Aorta (tissue), 5 donors: Measurements from ENCODE around the gene EMC6. TPM values are rescaled to one million over a fixed set of nuclear protein-coding genes. Genes with fewer than 3 reads are reported as not detected.
A peak's percentile ranks its signal among the peaks of the same experiment; 100 is the strongest.
"Not testable (repeated sequence)": the region's sequence is repeated elsewhere in the genome, so short reads cannot be mapped to it uniquely, and the experiment has no call there.

Experiments used
- ATAC-seq: fragments of 200-7000 bp; cut with Tn5 transposase; one replicate; pipeline ENCODE4 v1.9.1; 2022; ENCODE audit warnings: moderate library complexity; ENCODE audit not compliant: low FRiP score
- DNase-seq, 2 donors: peaks; one replicate each; pipeline ENCODE4 v3.0.0-alpha.2; 2020
- H3K27ac ChIP-seq, 2 donors: one replicate each; pipeline ENCODE4 v1.5.1; 2013; ENCODE audit warnings: low read length in 2 of 2, mild to moderate bottlenecking in 2 of 2, moderate library complexity in 2 of 2, control low read depth in 1 of 2, inconsistent platforms in 1 of 2, low read depth in 1 of 2
- H3K27me3 ChIP-seq, 2 donors: one replicate each; pipeline ENCODE4 v1.6.1; 2013; ENCODE audit warnings: control low read depth in 1 of 2, low read length in 1 of 2, mild to moderate bottlenecking in 1 of 2, moderate library complexity in 1 of 2; ENCODE audit not compliant: insufficient read depth in 2 of 2, control insufficient read depth in 1 of 2
- H3K36me3 ChIP-seq, 2 donors: one replicate each; pipeline ENCODE4 v1.6.1; 2013; ENCODE audit warnings: control low read depth in 1 of 2, low read length in 1 of 2, mild to moderate bottlenecking in 1 of 2; ENCODE audit not compliant: insufficient read depth in 2 of 2, control insufficient read depth in 1 of 2
- H3K4me1 ChIP-seq, 2 donors: one replicate each; pipeline ENCODE4 v1.6.1; 2013; ENCODE audit warnings: low read length in 2 of 2, control low read depth in 1 of 2, mild to moderate bottlenecking in 1 of 2, moderate library complexity in 1 of 2; ENCODE audit not compliant: insufficient read depth in 2 of 2, control insufficient read depth in 1 of 2
- H3K4me3 ChIP-seq, 2 donors: one replicate each; pipeline ENCODE4 v1.5.1; 2013; ENCODE audit warnings: low read length in 2 of 2, control low read depth in 1 of 2, mild to moderate bottlenecking in 1 of 2
- H3K9me3 ChIP-seq: one replicate; pipeline ENCODE4 v1.6.1; 2013; ENCODE audit warnings: mild to moderate bottlenecking, low read length; ENCODE audit not compliant: control insufficient read depth
- WGBS, 2 donors: extraction: QIAGEN DNeasy Blood & Tissue Kit; methylation state at CpG; one replicate each; pipeline ENCODE4 v1.1.7; 2013; 5-methylcytosine and 5-hydroxymethylcytosine counted together
- intact Hi-C, 2 donors: fragments of 100-400 bp; cut with DNase I; formaldehyde crosslinking; loops; one replicate each; pipeline versions ENCODE4 v1.14.2 to v1.15.0; 2022
- polyA plus RNA-seq, 2 donors: library from polyadenylated mRNA; stranded (reverse); fragments of 200-250 nt; gene quantifications; one replicate each; pipeline ENCODE4 v1.2.3, GENCODE V29; 2013
- total RNA-seq, 2 donors: library from RNA; stranded (reverse); fragmentation: NEBNext Ultra II Directional; extraction: Animal tissue kit (Norgen Biotek cat#: 25700); gene quantifications; one replicate each; pipeline ENCODE4 v1.2.1, GENCODE V29; 2021
- donor health status: healthy with polysubstance abuse.
- donor health status: Bipolar disorder and iron deficiency.
- donor health status: DM: no; HTN: no; CAD: no.
- donor health status: DM: no; HTN: no; CAD: no.
- donor health status: DM: yes; HTN: yes; CAD: no.

Gene EMC6
- total and polyA plus RNA-seq, 4 donors = 19.2 to 48.5 (median 29.4) TPM

- no peak for DNase-seq
- H3K27me3 ChIP-seq = no peaks in the 10 kb centered on the region
- H3K36me3 ChIP-seq = no peaks in the 10 kb centered on the region
- H3K4me1 ChIP-seq = no peaks in the 10 kb centered on the region
- peaks cover 3% of the 10 kb centered on the region for H3K9me3 ChIP-seq
- H3K4me3 ChIP-seq = no peak overlapping the region
- no peak for ATAC-seq
- 64 to 68% methylated on average over 4 of the region's 4 CpGs for WGBS, 2 donors
- H3K27ac ChIP-seq = no peak overlapping the region
- intact Hi-C loops = no loop called here
These were observed 24.5 kb downstream of the EMC6 start for GRCh38 chr17:3693141-3693540.

DNA sequence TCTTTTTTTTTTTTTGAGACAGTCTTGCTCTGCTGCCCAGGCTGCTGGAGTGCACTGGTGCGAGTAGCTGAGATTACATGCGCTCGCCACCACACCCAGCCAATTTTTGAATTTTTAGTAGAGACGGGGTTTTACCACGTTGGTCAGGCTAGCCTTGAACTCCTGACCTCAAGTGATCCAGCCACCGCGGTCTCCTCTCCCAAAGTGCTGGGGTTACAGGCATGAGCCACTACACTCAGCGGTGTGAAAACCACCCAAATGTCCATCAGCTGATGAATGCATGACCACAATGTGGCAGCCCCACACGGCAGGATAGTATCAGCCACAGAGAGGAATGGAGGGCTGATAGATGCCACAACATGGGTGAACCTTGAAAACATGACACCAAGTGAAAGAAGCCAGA, 25.2 kb downstream of the EMC6 start:
- ATAC-seq (no peak), DNase-seq (peak in 1 of 2 donors; percentile 33)
- Histone ChIP-seq H3K36me3 (no peaks in the 10 kb centered on the region), H3K4me1 (no peaks in the 10 kb centered on the region), H3K27ac (no peak overlapping the region), H3K27me3 (no peaks in the 10 kb centered on the region), H3K4me3 (no peak overlapping the region), H3K9me3 (peaks cover 3% of the 10 kb centered on the region)
- WGBS, 2 donors = 74 to 83% methylated on average over 9 of the region's 9 CpGs
- intact Hi-C loops = no loop called here

DNA sequence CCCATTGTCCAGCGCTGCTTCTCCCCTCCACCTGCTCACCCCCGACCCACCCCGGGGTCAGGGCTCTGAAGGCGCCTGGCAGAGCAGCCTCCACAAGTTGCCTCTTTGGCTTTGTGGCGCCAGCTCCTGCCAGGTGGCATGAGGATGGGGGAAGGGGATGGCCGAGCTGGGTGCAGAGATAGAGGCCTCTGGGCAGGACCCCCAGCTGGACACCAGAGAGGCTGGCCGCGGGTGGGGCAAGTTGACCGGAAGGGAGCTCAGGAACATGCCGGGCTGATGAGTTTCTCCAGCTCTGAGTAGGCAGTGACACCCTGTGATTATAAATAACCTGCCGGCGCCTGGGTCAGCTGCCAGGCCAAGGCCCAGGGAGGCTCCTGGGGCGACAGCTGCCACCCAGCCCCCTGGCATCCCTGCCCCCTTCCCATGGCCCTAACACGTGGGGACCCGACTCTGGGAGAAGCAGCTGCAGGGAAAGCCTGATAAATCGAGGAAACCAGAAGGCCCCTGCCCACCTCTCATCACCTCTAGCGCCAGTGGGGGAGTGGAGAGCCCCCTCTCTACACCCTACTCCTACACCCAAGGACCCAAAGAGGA, 26.6 kb downstream of the EMC6 start:
- DNase-seq = peak in 1 of 2 donors; percentile 78
- ATAC-seq = peak; percentile 26
- H3K4me1 ChIP-seq = no peaks in the 10 kb centered on the region
- 7 to 11% methylated on average over 14 to 17 of the region's 17 CpGs for WGBS, 2 donors
- H3K9me3 ChIP-seq = peaks cover 3% of the 10 kb centered on the region
- no peaks in the 10 kb centered on the region for H3K36me3 ChIP-seq
- H3K27me3 ChIP-seq = no peaks in the 10 kb centered on the region
- H3K27ac ChIP-seq = no peak overlapping the region
- no peak overlapping the region for H3K4me3 ChIP-seq
- intact Hi-C loops = no loop called here

GRCh38 chr17:3695723-3696411, 27.3 kb downstream of the EMC6 start, which contains the start of gene P2RX5:
TSS of gene P2RX5 (minus strand) at chr17:3696155. CDS start at chr17:3696005, 150 bp downstream.
- Histone ChIP-seq H3K36me3 (no peaks in the 10 kb centered on the region), H3K4me1 (no peaks in the 10 kb centered on the region), H3K4me3 (peak within 1 kb of the TSS in 1 of 2 donors; percentile 26), H3K27me3 (no peaks in the 10 kb centered on the region), H3K9me3 (peaks cover 3% of the 10 kb centered on the region), H3K27ac (no peak within 1 kb of the TSS)
- DNase-seq = peak in 1 of 2 donors; percentile 78
- intact Hi-C loops = no loop called here
- WGBS, 2 donors = 1% methylated on average over 55 to 65 of the region's 65 CpGs
- ATAC-seq = peak; percentile 47

DNA sequence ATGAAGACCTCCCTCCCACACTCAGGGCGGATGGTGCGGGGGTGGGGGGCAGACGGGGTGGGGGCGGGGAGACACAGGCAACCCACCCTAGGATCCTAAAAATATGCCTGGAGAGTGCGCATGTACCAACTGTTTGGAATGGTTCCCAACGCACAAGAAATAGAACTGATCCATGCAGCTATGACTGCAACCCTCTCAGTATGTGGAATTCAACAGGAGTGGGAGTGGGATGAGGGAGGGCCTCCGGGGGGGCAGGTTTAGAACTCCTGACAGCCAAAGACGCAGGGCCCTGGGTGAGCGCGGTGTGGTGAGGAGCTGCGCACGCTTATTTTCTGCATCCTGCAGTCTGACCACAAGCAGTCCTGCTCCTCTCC, 28.5 kb downstream of the EMC6 start:
- WGBS, 2 donors = 33 to 35% methylated on average over 12 of the region's 12 CpGs
- intact Hi-C loops = no loop called here
- ATAC-seq = no peak

DNA sequence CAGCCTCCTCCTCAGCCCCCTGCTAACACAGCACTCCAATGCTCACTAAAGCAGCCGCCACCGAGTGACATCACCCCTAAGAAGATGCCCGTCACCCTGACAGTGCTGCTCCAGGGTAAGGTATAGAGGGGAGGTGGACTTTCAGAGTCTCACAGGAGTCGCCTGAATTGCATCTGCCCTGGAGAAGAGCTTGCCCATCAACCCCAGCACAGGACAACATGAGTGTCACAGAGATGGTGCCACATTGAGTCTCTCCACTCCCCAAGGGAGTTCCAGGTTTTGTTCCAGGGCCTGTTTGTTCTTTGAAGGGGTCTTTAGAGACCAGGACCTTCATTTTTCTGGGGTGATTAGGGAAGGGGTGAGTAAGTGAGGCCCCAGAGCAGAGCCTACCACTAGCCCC, 29.5 kb downstream of the EMC6 start:
- no peaks in the 10 kb centered on the region for H3K27me3 ChIP-seq
- peaks cover 3% of the 10 kb centered on the region for H3K9me3 ChIP-seq
- H3K4me3 ChIP-seq = no peak overlapping the region
- no peaks in the 10 kb centered on the region for H3K4me1 ChIP-seq
- no peak overlapping the region for H3K27ac ChIP-seq
- intact Hi-C loops = no loop called here
- DNase-seq = peak in 1 of 2 donors; percentile 37
- H3K36me3 ChIP-seq = no peaks in the 10 kb centered on the region
- 77 to 82% methylated on average over 4 of the region's 4 CpGs for WGBS, 2 donors
- no peak for ATAC-seq

More for the DNA sequence above, 28.5 kb downstream of the EMC6 start:
- no peak overlapping the region for H3K27ac ChIP-seq
- H3K9me3 ChIP-seq = peaks cover 3% of the 10 kb centered on the region
- no peaks in the 10 kb centered on the region for H3K4me1 ChIP-seq
- no peaks in the 10 kb centered on the region for H3K27me3 ChIP-seq
- no peaks in the 10 kb centered on the region for H3K36me3 ChIP-seq
- H3K4me3 ChIP-seq = no peak overlapping the region
- no peak for DNase-seq

DNA sequence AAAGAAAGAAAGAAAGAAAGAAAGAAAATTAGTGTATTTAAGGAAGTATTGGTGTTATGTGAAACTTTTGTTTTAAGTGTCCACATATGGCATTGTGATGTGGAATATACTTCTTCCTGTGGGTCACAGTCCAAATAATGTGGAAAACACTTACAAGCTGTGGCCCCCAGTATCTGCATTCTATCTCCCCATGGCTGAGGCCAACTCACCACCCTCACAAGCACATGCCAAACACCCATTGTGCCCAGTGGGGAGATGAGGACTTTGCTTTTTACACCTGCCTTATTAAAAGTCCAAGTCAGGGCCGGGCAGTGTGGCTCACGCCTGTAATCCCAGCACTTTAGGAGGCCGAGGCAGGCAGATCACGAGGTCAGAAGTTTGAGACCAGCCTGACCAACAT, 31.3 kb downstream of the EMC6 start:
- Histone ChIP-seq H3K4me3 (no peak overlapping the region), H3K36me3 (no peaks in the 10 kb centered on the region), H3K27ac (no peak overlapping the region), H3K4me1 (no peaks in the 10 kb centered on the region), H3K9me3 (peaks cover 3% of the 10 kb centered on the region), H3K27me3 (no peaks in the 10 kb centered on the region)
- intact Hi-C loops = no loop called here
- ATAC-seq (no peak), DNase-seq (no peak)
- WGBS, 2 donors = 88 to 90% methylated on average over 4 of the region's 4 CpGs

DNA sequence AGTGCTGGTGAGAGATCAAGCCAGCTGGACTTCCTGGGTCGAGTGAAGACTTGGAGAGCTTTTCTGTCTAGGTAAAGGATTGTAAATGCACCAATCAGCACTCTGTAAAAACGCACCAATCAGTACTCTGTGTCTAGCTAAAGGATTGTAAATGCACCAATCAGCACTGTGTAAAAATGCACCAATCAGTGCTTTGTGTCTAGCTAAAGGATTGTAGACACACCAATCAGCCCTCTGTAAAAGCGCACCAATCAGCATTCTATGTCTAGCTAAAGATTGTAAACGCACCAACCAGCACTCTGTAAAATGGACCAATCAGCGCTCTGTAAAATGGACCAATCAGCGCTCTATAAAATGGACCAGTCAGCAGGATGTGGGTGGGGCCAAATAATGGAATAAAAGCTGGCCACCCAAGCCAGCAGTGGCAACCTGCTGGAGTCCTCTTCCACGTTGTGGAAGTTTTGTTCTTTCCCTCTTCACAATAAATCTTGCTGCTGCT, 33.5 kb downstream of the EMC6 start:
- DNase-seq, H3K4me3 ChIP-seq, H3K36me3 ChIP-seq, intact Hi-C loops, H3K4me1 ChIP-seq, H3K9me3 ChIP-seq, H3K27me3 ChIP-seq, H3K27ac ChIP-seq, ATAC-seq: not testable (repeated sequence)
- WGBS, 2 donors = 89% methylated on average over 7 of the region's 7 CpGs
